ENCODE measurements around the gene PDZD7. TPM values are rescaled to one million over a fixed set of nuclear protein-coding genes. Genes with fewer than 3 reads are reported as not detected.

The PDZD7 gene
- total and polyA plus RNA-seq, 9 of the 15 experiments (the other 6 are each of a cell fraction or from before 2014, with no cell fraction given) = 0.04 to 0.24 (median 0.08) TPM; not detected in 3

DNA sequence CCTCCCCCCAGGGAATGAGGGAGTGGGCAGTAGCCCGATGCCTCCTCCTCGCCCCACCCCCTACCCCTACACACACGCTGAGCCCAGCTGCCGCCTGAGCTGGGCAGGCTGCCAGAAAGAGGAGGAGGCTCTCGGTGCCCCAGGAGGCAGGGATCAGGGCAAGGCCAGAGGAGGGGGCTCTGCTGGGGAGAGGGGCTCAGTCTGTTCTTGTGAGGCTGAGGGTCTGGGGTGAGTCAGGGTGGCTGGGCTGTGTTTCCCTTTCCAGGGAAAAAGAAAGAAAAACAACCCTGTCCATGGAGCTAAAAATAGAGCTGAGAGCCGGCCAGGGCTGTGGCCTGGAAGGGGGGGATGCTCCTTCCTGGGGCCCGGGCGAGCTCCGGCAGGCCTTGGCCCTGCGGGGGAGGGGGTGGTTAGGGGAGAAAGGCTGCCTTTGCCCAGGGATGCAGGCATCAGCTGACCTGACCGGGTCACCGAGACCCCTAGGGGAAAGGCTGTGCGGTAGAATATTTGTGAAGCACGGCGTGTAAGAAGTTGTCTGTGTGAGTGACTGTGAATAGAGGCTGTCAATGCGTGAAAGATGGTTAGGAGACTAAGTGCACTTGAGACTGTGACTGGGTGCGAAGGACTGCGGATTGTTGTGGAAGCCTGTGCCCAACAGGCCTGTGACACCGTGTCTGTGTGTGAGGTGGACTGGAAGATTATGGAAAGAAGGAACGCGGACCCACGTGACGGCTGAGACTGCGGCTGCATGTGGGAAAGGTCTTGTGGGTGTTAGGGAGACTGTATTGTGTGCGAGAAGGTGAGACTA, 32.5 kb downstream of the PDZD7 start (continued):
- TF ChIP-seq, protein P1, sequence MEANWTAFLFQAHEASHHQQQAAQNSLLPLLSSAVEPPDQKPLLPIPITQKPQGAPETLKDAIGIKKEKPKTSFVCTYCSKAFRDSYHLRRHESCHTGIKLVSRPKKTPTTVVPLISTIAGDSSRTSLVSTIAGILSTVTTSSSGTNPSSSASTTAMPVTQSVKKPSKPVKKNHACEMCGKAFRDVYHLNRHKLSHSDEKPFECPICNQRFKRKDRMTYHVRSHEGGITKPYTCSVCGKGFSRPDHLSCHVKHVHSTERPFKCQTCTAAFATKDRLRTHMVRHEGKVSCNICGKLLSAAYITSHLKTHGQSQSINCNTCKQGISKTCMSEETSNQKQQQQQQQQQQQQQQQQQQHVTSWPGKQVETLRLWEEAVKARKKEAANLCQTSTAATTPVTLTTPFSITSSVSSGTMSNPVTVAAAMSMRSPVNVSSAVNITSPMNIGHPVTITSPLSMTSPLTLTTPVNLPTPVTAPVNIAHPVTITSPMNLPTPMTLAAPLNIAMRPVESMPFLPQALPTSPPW (CRISPR knock-in tag; IDR thresholded peaks at IDR 0.05) = peak; percentile 85
- TF ChIP-seq, protein P2, sequence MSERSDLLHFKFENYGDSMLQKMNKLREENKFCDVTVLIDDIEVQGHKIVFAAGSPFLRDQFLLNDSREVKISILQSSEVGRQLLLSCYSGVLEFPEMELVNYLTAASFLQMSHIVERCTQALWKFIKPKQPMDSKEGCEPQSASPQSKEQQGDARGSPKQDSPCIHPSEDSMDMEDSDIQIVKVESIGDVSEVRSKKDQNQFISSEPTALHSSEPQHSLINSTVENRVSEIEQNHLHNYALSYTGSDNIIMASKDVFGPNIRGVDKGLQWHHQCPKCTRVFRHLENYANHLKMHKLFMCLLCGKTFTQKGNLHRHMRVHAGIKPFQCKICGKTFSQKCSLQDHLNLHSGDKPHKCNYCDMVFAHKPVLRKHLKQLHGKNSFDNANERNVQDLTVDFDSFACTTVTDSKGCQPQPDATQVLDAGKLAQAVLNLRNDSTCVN (CRISPR knock-in tag; IDR thresholded peaks at IDR 0.05) = peak; percentile 14; the same call in 1 of the 2 replicates
- TF ChIP-seq, protein P3, sequence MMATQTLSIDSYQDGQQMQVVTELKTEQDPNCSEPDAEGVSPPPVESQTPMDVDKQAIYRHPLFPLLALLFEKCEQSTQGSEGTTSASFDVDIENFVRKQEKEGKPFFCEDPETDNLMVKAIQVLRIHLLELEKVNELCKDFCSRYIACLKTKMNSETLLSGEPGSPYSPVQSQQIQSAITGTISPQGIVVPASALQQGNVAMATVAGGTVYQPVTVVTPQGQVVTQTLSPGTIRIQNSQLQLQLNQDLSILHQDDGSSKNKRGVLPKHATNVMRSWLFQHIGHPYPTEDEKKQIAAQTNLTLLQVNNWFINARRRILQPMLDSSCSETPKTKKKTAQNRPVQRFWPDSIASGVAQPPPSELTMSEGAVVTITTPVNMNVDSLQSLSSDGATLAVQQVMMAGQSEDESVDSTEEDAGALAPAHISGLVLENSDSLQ (IDR thresholded peaks at IDR 0.05) = 0 out of 2 replicates have a peak, but pooled peaks have one; percentile 17
- peak; percentile 67 for TF ChIP-seq MEF2A (IDR thresholded peaks at IDR 0.05; ENCODE audit: control insufficient read depth, low read depth, low read length)
- no peak for TF ChIP-seq POLR3G (IDR thresholded peaks at IDR 0.05; ENCODE audit: extremely low read depth, insufficient read length, insufficient replicate concordance)
- TF ChIP-seq, protein P4, sequence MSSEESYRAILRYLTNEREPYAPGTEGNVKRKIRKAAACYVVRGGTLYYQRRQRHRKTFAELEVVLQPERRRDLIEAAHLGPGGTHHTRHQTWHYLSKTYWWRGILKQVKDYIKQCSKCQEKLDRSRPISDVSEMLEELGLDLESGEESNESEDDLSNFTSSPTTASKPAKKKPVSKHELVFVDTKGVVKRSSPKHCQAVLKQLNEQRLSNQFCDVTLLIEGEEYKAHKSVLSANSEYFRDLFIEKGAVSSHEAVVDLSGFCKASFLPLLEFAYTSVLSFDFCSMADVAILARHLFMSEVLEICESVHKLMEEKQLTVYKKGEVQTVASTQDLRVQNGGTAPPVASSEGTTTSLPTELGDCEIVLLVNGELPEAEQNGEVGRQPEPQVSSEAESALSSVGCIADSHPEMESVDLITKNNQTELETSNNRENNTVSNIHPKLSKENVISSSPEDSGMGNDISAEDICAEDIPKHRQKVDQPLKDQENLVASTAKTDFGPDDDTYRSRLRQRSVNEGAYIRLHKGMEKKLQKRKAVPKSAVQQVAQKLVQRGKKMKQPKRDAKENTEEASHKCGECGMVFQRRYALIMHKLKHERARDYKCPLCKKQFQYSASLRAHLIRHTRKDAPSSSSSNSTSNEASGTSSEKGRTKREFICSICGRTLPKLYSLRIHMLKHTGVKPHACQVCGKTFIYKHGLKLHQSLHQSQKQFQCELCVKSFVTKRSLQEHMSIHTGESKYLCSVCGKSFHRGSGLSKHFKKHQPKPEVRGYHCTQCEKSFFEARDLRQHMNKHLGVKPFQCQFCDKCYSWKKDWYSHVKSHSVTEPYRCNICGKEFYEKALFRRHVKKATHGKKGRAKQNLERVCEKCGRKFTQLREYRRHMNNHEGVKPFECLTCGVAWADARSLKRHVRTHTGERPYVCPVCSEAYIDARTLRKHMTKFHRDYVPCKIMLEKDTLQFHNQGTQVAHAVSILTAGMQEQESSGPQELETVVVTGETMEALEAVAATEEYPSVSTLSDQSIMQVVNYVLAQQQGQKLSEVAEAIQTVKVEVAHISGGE (CRISPR knock-in tag; IDR thresholded peaks at IDR 0.05) = 0 out of 6 replicates have a peak, but pooled peaks of 1 of the 3 experiments have one; percentile 29
- TF ChIP-seq, protein P5, sequence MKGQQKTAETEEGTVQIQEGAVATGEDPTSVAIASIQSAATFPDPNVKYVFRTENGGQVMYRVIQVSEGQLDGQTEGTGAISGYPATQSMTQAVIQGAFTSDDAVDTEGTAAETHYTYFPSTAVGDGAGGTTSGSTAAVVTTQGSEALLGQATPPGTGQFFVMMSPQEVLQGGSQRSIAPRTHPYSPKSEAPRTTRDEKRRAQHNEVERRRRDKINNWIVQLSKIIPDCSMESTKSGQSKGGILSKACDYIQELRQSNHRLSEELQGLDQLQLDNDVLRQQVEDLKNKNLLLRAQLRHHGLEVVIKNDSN (CRISPR knock-in tag; IDR thresholded peaks at IDR 0.05) = peak; percentile 81
- TF ChIP-seq RBM17 (IDR thresholded peaks at IDR 0.05; ENCODE audit: borderline replicate concordance, low read depth, low read length) = no peak
- no peak for TF ChIP-seq ZNF785 (CRISPR knock-in tag; IDR thresholded peaks at IDR 0.05)
- peak; percentile 46; the same call in 1 of the 2 replicates for TF ChIP-seq ZBTB7A (IDR thresholded peaks at IDR 0.05; ENCODE audit: borderline replicate concordance, control insufficient read depth, low read depth, low read length)
- TF ChIP-seq, protein P6, sequence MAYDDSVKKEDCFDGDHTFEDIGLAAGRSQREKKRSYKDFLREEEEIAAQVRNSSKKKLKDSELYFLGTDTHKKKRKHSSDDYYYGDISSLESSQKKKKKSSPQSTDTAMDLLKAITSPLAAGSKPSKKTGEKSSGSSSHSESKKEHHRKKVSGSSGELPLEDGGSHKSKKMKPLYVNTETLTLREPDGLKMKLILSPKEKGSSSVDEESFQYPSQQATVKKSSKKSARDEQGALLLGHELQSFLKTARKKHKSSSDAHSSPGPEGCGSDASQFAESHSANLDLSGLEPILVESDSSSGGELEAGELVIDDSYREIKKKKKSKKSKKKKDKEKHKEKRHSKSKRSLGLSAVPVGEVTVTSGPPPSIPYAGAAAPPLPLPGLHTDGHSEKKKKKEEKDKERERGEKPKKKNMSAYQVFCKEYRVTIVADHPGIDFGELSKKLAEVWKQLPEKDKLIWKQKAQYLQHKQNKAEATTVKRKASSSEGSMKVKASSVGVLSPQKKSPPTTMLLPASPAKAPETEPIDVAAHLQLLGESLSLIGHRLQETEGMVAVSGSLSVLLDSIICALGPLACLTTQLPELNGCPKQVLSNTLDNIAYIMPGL (CRISPR knock-in tag; IDR thresholded peaks at IDR 0.05) = no peak
- TF ChIP-seq, protein P7, sequence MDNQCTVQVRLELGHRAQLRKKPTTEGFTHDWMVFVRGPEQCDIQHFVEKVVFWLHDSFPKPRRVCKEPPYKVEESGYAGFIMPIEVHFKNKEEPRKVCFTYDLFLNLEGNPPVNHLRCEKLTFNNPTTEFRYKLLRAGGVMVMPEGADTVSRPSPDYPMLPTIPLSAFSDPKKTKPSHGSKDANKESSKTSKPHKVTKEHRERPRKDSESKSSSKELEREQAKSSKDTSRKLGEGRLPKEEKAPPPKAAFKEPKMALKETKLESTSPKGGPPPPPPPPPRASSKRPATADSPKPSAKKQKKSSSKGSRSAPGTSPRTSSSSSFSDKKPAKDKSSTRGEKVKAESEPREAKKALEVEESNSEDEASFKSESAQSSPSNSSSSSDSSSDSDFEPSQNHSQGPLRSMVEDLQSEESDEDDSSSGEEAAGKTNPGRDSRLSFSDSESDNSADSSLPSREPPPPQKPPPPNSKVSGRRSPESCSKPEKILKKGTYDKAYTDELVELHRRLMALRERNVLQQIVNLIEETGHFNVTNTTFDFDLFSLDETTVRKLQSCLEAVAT (IDR thresholded peaks at IDR 0.05) = no peak; a peak in 1 of 4 replicates
